ENCODE data around the gene BCAS4.

DNA sequence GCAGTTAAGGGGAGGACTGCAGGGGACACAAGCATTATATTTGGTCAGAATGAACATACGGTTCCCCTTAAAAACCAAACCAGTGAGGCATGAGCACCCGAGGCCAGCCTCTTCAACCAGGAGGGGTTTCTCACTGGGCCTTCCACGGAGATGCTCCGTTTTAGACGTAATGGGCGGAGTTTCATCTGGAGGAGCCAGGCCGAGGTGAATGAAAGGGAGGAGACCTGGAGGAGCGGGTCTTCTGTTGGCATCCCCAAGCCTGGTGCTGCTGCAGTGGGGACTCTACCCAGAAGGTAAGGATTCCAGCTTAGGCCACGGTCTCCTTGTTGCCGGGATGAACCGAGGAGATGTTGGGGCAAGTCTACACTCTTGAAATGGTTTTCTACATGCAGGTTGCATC, 89.0 kb downstream of the BCAS4 start:
- TF ChIP-seq GATA2 (IDR thresholded peaks at IDR 0.05; ENCODE audit: low read depth, low read length), result no peak
- no peak for TF ChIP-seq GATA3 (IDR thresholded peaks at IDR 0.05; ENCODE audit: low read depth, low read length)
